Stimulated activated naive CD4-positive, alpha-beta T cell treated with Interleukin-2 at 50 U/mL for 16 hours (primary cell): ENCODE measurements around the gene PI4K2B.
"Not testable (repeated sequence)": the region's sequence is repeated elsewhere in the genome, so short reads cannot be mapped to it uniquely, and the experiment has no call there.

Source experiments
- DNase-seq: peaks from one replicate; lab custom pipeline; 2025; lab: John Stamatoyannopoulos, UW

PI4K2B gene

DNA sequence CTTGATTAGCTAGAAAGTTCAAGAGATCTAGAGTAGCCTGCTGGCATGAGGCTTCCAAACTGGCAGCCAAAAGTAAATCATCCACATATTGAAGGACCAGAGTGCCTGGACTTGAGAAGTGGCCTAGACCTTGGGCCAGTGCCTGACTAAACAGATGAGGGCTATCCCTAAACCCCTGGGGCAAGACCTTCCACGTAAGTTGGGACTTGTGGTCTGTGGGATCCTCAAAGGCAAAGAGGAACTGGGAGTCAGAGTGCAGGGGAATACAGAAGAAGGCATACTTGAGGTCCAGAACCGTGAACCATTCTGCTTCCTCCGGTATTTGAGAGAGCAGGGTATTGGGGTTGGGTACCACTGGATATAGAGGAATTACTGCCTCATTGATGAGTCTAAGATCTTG is 8.4 kb downstream of the PI4K2B start:
- DNase-seq, result not testable (repeated sequence)

DNA sequence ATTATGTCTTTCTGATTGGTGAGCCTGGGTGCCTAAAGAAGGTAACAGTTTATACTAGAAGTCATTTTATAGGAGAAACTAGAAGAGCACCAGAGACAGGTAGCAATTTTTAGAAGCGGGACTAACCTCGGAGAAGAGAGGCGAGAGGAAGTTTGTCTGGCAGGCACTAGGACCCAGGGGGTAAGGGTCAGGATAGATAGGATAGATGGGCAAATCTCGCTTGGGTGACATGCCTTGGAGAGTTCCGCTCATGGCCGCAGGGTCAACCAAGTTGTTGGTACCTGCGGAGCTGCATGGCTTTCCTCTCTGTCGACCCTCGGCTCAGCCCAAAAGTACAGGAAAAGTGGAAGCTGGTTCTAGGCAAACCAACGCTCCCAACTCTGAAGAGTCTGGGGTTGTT is 11.3 kb downstream of the PI4K2B start:
- DNase-seq, result no peak

DNA sequence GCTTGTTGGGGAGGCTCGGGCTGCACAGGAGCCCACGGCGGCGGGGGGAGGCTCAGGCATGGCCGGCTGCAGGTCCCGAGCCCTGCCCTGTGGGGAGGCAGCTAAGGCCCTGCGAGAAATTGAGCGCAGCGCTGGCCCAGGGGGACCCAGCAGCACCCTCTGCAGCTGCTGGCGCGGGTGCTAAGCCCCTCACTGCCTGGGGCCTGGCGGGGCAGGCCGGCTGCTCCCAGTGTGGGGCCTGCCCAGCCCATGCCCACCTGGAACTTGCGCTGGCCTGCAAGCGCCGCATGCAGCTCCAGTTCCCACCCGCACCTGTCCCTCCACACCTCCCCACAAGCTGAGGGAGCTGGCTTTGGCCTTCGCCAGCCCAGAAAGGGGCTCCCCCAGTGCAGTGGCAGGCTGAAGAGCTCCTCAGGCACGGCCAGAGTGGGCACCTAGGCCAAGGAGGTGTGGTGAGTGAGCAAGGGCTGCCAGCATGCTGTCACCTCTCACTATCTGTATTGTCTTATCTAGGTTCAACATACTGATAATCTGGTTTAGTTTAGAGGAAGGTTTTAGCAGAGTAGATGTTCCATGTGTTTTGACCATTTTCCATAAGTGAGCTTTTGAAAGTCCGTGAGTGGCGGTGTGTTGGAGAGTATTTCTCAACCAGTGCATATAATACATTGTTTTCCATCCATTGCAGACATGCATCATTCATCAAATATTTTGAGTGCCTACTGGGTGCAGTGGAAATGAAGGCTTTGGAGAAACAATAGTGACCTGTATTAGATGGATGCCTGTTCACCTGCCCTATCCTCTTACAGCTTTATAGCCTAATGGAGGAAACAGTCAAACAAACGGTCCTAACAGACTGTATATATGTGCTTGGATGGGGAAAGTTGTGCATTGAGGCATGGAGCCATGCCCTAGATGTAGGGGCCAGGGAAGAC is 13.1 kb downstream of the PI4K2B start:
- DNase-seq, result no peak

DNA sequence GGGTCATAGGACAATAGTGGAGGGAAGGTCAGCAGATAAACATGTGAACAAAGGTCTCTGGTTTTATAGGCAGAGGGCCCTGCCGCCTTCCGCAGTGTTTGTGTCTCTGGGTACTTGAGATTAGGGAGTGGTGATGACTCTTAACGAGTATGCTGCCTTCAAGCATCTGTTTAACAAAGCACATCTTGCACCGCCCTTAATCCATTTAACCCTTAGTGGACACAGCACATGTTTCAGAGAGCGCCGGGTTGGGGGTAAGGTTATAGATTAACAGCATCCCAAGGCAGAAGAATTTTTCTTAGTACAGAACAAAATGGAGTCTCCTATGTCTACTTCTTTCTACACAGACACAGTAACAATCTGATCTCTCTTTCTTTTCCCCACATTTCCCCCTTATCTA is 15.0 kb downstream of the PI4K2B start:
- not testable (repeated sequence) for DNase-seq

DNA sequence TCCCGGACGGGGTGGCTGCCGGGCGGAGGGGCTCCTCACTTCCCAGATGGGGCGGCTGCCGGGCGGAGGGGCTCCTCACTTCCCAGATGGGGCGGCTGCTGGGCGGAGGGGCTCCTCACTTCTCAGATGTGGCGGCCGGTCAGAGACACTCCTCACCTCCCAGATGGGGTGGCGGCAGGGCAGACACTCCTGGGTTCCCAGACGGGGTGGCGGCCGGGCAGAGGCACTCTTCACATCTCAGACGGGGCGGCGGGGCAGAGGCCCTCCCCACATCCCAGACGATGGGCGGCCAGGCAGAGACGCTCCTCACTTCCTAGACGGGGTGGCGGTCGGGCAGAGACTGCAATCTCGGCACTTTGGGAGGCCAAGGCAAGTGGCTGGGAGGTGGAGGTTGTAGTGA is 15.7 kb downstream of the PI4K2B start:
- not testable (repeated sequence) for DNase-seq

DNA sequence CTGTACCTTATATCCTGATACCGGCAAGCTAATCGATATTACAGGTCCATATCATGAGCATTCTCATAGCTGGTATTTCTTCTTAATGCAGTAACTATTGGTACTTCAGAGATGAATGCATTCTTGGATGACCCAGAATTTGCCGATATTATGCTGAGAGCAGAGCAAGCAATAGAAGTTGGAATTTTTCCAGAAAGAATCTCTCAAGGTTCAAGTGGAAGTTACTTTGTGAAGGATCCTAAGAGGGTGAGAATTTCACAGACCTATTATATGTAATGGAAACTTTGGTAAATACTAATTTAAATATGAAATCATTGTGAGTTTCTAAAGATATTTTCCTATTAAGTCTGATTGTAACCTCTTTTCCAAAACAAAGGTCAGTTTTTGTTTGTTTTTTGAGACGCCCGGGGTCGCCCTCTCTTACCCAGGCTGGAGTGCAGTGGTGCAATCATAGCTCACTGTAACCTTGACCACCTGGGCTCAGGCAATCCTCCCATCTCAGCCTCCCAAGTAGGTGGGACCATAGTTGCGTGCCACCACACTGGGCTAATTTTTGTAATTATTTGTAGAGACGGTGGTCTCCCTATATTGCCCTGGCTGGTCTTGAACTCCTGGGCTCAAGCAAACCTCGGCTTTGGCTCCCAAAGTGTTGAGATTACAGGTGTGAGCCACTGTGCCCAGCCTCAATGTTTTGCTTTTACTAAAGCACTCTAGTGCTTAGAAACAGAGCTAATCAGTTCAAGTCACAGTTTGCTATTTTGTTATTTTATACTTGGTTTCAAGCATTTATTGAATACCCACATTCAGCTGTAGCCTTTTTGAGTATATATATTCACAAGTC is 18.6 kb downstream of the PI4K2B start:
- no peak for DNase-seq

DNA sequence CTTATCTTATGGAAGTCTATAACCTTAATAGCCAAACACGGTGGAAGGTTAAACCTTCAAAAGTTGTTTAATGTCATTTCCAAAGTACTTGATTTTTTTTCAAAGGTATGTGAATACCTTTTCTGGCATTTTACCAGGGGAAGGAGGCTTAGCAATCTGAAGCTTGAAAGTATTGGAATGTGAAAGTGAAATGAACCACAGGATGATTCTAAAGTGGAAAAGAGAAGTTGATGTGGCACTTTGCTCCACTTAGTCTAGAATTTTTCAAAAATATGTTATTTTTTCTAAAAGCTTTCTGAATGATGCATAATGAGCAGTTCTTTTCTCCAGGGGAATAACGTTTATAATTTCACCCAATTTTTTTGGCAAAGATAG is 19.2 kb downstream of the PI4K2B start:
- DNase-seq, result no peak

DNA sequence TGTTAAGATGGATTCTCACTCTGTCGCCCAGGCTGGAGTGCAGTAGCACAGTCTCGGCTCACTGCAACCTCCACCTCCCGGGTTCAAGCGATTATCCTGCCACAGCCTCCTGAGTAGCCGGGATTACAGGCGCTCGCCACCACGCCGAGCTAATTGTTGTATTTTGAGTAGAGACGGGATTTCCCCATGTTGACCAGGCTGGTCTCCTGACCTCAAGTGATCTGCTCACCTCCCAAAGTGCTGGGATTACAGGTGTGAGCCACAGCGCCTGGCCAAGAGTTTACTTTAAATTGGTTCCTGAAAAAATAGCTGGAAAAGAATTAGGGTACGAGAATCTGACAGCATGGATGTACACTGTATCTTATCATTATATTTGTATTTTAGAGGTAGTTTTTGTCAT is 20.0 kb downstream of the PI4K2B start:
- DNase-seq, result not testable (repeated sequence)

DNA sequence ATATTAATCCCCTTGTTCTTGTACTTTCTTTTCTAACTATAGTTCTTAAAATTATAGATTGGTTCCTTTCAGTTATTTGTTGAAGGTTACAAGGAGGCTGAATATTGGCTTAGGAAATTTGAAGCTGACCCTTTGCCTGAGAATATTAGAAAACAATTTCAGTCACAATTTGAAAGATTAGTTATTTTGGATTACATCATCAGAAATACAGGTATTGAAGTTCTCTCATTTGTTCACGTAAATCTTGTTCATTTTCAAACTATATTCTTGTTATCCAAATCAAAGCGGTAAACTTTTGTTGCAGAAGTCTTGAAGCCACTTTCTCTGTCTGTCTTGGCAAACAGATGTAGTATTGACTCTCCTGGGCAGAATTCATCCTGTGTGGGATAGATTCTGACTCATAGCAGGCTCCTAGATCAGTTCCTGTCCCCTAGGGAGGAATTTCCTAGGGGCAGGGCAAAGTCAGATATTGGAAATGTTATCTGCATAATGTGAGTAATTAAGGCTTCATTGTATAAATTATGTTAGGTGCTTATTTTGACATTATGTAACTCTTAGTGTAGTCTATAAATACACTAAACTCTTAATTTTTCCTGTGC is 25.2 kb downstream of the PI4K2B start:
- no peak for DNase-seq

DNA sequence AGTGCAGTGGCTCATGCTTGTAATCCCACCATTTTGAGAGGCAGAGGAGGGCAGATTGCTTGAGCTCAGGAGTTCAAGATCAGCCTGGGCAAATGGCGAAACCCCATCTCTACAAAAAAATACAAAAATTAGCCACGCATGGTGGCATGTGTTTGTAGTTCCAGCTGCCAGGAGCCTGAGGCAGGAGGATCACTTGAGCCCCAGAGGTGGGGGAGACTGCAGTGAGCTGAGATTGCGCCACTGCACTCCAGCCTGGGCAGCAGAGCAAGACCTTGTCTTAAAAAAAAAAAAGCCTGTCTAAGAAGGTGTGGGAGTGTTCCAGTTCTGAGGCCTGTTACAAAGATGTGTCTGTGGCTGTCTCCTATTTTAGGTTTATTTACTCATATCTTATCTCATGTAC is 38.0 kb downstream of the PI4K2B start:
- DNase-seq, result no peak

DNA sequence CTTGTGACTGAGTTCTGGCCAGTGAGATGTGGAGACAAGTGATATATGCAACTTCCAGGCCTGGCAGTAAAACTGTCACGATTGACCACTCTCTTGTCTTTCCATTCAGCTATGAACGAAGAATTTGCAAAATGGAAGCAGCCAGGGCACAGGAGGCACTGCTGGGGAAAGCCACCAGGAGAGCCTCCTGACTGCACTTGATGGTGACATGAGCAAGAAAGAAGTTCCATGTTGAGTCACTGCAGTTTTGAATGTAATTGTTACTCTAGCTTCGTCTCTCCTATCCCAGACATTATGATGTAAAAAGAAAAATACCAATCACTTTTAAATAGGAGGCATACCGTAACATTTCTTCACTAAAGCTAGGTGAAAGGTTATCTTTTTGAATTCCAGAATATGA is 46.4 kb downstream of the PI4K2B start:
- no peak for DNase-seq

DNA sequence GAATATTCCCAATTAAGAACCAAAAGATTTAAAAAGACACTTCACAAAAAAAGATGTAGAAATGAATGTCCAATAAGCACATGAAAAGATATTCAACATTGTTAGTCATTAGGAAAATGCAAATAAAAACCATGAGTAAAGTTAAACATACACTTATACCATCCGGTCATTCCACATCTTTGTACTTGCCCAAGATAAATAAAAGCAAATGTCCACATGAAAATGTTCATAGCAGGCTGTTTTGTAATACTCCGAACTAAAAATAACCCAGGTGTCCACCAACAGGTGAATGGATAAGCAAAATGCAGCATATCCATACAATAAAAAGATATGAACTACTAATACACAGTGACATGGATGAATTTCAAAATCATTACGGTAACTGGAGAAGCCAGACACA is 50.1 kb downstream of the PI4K2B start:
- DNase-seq, result no peak

DNA sequence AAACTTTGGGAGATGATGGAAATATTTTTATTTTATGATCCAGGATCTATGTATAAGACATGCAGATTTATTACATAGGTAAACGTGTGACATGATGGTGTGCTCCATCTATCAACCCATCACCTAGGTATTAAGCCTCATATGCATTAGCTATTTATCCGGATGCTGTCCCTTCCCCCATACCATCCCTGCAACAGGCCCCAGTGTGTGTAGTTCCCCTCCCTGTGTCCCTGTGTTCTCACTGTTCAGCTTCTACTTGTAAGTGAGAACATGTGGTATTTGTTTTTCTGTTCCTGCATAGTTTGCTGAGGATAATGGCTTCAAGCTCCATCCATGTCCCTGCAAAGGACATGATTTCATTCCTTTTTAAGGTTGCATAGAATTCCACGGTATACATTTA is 50.6 kb downstream of the PI4K2B start:
- DNase-seq, result no peak

DNA sequence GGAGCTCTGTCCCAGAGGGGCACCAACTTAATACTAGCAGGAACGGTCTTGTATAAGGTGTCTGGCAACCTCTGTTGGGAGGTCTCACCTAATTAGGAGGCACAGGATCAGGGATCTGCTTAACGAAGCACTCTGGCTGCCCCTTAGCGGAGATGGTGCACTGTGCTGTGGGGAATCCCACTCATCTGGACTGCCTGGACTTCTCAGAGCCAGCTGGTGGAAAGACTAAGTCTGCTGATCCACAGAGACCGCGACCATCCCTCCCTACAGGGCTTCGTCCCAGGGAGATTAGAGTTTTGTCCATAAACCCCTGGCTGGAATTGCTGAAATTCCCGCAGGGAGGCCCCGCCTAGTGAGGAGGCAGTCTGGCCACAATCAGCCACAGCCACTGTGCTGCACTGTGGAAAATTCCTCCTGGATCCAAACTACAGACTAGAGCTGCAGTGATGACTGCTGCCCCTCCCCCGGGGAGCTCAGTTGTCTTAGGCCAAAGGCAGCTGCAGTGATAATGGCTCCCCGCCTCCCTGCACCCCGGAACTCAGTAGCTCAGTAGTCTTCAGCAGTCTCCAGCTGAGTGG is 56.7 kb downstream of the PI4K2B start:
- no peak for DNase-seq

DNA sequence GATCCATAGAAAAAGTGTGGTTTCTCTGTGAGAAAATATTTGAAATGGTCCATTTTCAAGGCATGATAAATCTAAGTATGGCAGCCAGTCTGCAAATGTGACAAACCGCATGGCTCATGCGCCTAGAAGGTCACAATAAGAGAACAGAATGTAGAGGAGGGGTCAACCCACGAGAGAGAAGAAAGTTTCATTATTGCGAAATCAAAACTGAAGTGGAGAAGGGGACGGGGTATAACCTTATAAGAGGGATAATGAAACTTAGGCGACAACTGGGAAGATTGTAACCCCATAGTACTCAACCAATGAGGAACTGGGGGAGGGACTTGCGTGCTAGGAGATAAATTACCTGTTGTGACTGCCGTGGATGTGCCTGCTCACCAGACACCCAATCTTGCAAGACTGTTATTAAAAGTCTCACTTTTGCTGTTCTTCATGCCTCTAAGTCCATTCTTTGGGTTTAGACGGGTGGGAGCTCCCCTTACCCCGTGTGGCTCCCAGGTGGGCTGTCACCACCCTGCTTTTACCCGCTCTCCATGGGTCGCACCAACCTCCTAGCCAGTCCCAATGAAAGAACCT is 57.4 kb downstream of the PI4K2B start:
- DNase-seq, result no peak

DNA sequence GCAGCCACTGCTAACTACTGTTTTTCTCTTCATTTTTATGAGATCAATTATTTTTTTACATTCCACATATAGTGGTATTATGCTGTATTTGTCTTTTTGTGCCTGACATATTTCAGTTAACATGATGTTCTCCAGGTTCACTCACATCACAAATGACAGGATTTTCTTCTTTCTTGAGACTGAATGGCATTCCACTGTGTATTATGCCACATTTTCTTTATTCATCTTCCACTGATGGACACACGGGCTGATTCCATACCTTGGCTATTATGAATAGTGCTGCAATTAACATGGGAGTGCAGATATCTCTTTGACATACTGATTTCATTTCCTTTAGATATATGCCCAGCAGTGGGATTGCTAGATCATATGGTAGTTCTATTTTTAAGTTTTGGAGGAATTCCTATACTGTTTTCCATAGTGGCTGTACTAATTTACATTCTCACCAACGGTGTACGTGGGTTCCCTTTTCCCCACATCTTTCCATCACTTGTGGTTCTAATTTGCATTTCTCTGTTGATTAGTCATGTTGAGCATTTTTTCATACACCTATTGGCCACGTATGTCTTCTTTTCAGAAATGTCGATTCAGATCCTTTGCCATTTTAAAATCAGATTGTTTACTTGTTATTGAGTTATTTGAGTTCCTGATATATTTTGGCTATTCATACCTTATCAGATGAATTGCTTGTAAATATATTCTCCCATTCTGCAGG is 63.9 kb downstream of the PI4K2B start:
- no peak for DNase-seq

DNA sequence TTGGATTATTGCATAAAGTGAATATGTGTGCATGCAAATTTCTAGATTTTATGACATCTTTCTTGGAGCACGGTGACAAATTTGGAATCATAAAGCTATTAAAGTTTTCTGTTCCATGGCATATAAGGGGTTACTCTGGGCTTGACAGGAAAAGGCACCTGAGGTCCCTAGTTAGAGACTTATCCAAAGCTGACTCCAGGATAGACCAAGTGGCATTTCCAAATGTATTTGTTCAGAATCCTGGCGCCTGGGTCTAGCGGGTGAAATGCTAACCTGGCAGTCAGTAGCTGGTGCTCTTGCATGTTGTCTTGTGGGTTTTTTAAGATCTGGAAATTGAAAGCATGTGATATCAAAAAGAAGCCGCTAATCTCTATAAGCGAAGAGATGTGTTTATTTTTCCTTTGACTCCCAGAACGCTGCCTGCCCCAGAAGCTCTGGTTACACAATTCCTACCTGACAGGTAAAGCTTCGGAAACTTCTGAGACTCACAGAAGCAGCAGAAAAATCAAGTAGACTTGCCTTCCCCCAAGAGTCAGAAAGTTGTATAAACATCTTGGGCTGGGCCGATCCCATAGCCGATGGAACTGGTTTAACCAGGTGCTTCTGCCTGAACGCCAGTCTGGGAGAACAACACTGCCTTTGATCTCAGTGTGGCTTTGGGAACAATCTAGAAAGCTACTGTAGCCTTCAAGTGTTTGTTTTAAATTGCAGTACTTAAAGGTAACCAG is 65.8 kb downstream of the PI4K2B start:
- DNase-seq, result no peak

DNA sequence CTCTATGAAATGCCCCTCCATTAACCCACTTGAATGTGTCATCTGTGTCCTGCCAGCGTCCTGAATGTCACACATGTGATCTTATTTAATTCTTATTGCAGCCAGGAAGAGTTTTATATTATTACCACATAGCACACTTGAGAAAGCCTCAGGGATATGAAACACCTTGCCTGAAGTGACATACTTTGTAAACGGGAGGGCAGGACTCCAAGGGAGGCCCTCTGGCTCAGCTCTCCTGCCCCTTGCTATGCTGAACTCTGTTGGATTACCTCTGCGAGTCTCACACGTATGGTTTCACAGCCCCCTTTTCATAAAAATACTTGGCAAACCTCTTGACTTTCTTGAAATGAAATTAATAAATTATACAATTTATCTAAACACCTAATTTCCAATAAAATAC is 67.6 kb downstream of the PI4K2B start:
- DNase-seq, result no peak

DNA sequence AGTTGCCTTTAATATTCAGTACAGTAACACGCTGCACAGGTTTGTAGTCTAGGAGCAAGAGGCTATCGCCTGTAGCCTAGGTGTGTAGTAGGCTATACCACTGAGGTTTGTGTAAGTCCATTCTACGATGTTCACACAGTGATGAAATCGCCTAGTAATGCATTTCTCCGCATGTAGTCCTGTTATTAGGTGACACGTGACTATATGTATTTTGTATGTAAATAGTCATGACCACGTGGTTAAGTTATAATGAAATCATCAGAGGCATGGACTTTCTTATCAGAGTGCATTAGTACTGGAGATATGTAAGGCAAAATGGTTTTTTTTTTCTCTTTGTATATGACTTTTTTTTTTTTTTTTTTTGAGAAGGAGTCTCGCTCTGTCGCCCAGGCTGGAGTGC is 68.8 kb downstream of the PI4K2B start:
- no peak for DNase-seq

DNA sequence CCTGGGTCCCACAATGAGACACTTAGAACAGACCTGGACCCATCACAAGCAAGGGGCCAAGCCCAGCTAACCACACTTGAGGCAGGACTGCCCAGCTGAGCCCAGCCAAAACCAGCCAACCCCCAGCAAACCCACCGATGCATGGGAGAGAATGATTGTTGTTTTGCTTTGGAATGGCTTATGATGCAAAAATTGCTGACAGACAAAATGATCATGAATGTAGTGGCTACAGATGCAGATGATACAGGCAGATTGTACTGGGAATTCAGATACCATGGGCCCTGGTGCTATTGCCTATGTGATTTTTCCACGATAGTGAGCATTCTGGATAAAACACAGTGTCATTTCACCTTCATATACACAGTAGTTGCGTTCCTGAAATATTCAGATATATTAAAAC is 69.7 kb downstream of the PI4K2B start:
- no peak for DNase-seq
